ENCODE results near the gene MANBA. TPM values are rescaled to one million over a fixed set of nuclear protein-coding genes. Genes with fewer than 3 reads are reported as not detected.

Gene MANBA
- total RNA-seq, 2 experiments from 2014 or later = 10.2 to 10.7 TPM

- DNase-seq = no peak
- intact Hi-C loops (cut with micrococcal nuclease) = loop anchor here (5.0 kb wide), 1 partner anchor 217 kb away; the partner anchor contains the start of gene UBE2D3
- no peaks in the 10 kb centered on the region for H3K9me3 Mint-ChIP-seq
- peaks cover 82% of the 10 kb centered on the region for H3K36me3 Mint-ChIP-seq
- H3K4me1 Mint-ChIP-seq (ENCODE audit: low read depth) = peaks cover 85% of the 10 kb centered on the region
- no peak overlapping the region for H3K4me3 Mint-ChIP-seq
- H3K27ac Mint-ChIP-seq = peak overlapping the region; percentile 68
- CTCF ChIA-PET = interaction anchor here (0.6 to 1.7 kb wide), 4 partner anchors 15 to 382 kb away, joined by 3 to 4 read pairs (median 4); no protein-coding TSS in a partner anchor
- POLR2A ChIA-PET = interaction anchor here (1.1 kb wide), 1 partner anchor 25 kb away, joined by 3 read pairs; no protein-coding TSS in a partner anchor
- no peaks in the 10 kb centered on the region for H3K27me3 Mint-ChIP-seq
Observed at GRCh38 chr4:102610476-102610875, 150.3 kb downstream of the MANBA start.

- DNase-seq = no peak
- H3K36me3 Mint-ChIP-seq = peaks cover 83% of the 10 kb centered on the region
- ChIA-PET CTCF (interaction anchor here (0.9 to 1.7 kb wide), 2 partner anchors 14 to 399 kb away, joined by 3 to 4 read pairs; no protein-coding TSS in a partner anchor), POLR2A (interaction anchor here (1.1 kb wide), 1 partner anchor 24 kb away, joined by 3 read pairs; no protein-coding TSS in a partner anchor)
- H3K27me3 Mint-ChIP-seq = no peaks in the 10 kb centered on the region
- H3K27ac Mint-ChIP-seq = peak overlapping the region; percentile 31
- peaks cover 86% of the 10 kb centered on the region for H3K4me1 Mint-ChIP-seq (ENCODE audit: low read depth)
- intact Hi-C loops (cut with micrococcal nuclease) = loop anchor here (5.0 kb wide), 1 partner anchor 217 kb away; the partner anchor contains the start of gene UBE2D3
- no peaks in the 10 kb centered on the region for H3K9me3 Mint-ChIP-seq
- H3K4me3 Mint-ChIP-seq = no peak overlapping the region
Observed at GRCh38 chr4:102610007-102610406, 150.8 kb downstream of the MANBA start.

- DNase-seq = no peak
- Mint-ChIP-seq H3K4me3 (no peak overlapping the region), H3K27me3 (no peaks in the 10 kb centered on the region), H3K9me3 (no peaks in the 10 kb centered on the region), H3K4me1 (ENCODE audit: low read depth) (peaks cover 80% of the 10 kb centered on the region), H3K27ac (peak overlapping the region; percentile 79), H3K36me3 (peaks cover 82% of the 10 kb centered on the region)
- ChIA-PET CTCF (no interaction called here), POLR2A (no interaction called here)
- intact Hi-C loops (cut with micrococcal nuclease) = loop anchor here (1.0 kb wide), 1 partner anchor 9 kb away; no protein-coding TSS in a partner anchor
Observed at GRCh38 chr4:102608190-102608589, 152.6 kb downstream of the MANBA start.

GRCh38 chr4:102606846-102607450 is 153.8 kb downstream of the MANBA start:
- Mint-ChIP-seq H3K4me1 (ENCODE audit: low read depth) (peaks cover 68% of the 10 kb centered on the region), H3K36me3 (peaks cover 76% of the 10 kb centered on the region), H3K9me3 (no peaks in the 10 kb centered on the region), H3K27me3 (no peaks in the 10 kb centered on the region), H3K4me3 (no peak overlapping the region), H3K27ac (peak overlapping the region; percentile 64)
- DNase-seq = no peak
- intact Hi-C loops (cut with micrococcal nuclease) = no loop called here
- ChIA-PET CTCF (interaction anchor here (0.7 kb wide), 1 partner anchor 217 kb away, joined by 3 read pairs; no protein-coding TSS in a partner anchor), POLR2A (no interaction called here)

GRCh38 chr4:102606261-102606660 is 154.5 kb downstream of the MANBA start:
- Mint-ChIP-seq H3K27ac (no peak overlapping the region), H3K4me1 (ENCODE audit: low read depth) (peaks cover 61% of the 10 kb centered on the region), H3K9me3 (no peaks in the 10 kb centered on the region), H3K27me3 (no peaks in the 10 kb centered on the region), H3K36me3 (peaks cover 76% of the 10 kb centered on the region), H3K4me3 (no peak overlapping the region)
- DNase-seq = no peak
- ChIA-PET CTCF (no interaction called here), POLR2A (interaction anchor here (1.2 kb wide), 1 partner anchor 105 kb away, joined by 3 read pairs; the partner anchor contains the start of gene NFKB1)
- intact Hi-C loops (cut with micrococcal nuclease) = no loop called here

GRCh38 chr4:102604222-102604940 is 156.4 kb downstream of the MANBA start:
- DNase-seq = no peak
- H3K4me1 Mint-ChIP-seq (ENCODE audit: low read depth) = peaks cover 60% of the 10 kb centered on the region
- H3K36me3 Mint-ChIP-seq = peaks cover 74% of the 10 kb centered on the region
- H3K27me3 Mint-ChIP-seq = no peaks in the 10 kb centered on the region
- H3K27ac Mint-ChIP-seq = no peak overlapping the region
- no peaks in the 10 kb centered on the region for H3K9me3 Mint-ChIP-seq
- ChIA-PET CTCF (no interaction called here), POLR2A (no interaction called here)
- H3K4me3 Mint-ChIP-seq = no peak overlapping the region
- intact Hi-C loops (cut with micrococcal nuclease) = no loop called here

GRCh38 chr4:102601586-102602227 is 159.1 kb downstream of the MANBA start:
- H3K36me3 Mint-ChIP-seq = peaks cover 77% of the 10 kb centered on the region
- H3K9me3 Mint-ChIP-seq = no peaks in the 10 kb centered on the region
- DNase-seq = no peak
- ChIA-PET CTCF (interaction anchor here (1.3 kb wide), 1 partner anchor 19 kb away, joined by 3 read pairs; no protein-coding TSS in a partner anchor), POLR2A (no interaction called here)
- H3K4me1 Mint-ChIP-seq (ENCODE audit: low read depth) = peaks cover 64% of the 10 kb centered on the region
- H3K4me3 Mint-ChIP-seq = no peak overlapping the region
- H3K27me3 Mint-ChIP-seq = no peaks in the 10 kb centered on the region
- H3K27ac Mint-ChIP-seq = no peak overlapping the region
- intact Hi-C loops (cut with micrococcal nuclease) = no loop called here

GRCh38 chr4:102600689-102601088 is 160.1 kb downstream of the MANBA start:
- intact Hi-C loops (cut with micrococcal nuclease) = no loop called here
- Mint-ChIP-seq H3K4me3 (no peak overlapping the region), H3K27ac (no peak overlapping the region), H3K27me3 (no peaks in the 10 kb centered on the region), H3K9me3 (no peaks in the 10 kb centered on the region), H3K36me3 (peaks cover 80% of the 10 kb centered on the region), H3K4me1 (ENCODE audit: low read depth) (peaks cover 68% of the 10 kb centered on the region)
- POLR2A ChIA-PET = no interaction called here
- DNase-seq = no peak
- CTCF ChIA-PET = interaction anchor here (1.3 kb wide), 1 partner anchor 20 kb away, joined by 3 read pairs; no protein-coding TSS in a partner anchor

- intact Hi-C loops (cut with micrococcal nuclease) = loop anchor here (1.0 to 2.0 kb wide), 4 partner anchors 8 to 49 kb away; no protein-coding TSS in a partner anchor
- H3K27ac Mint-ChIP-seq = peak overlapping the region; percentile 25
- POLR2A ChIA-PET = interaction anchor here (0.6 to 1.3 kb wide), 2 partner anchors 20 to 74 kb away, joined by 3 read pairs; no protein-coding TSS in a partner anchor
Observed at GRCh38 chr4:102599886-102600285, 160.9 kb downstream of the MANBA start.

GRCh38 chr4:102599455-102599854 is 161.3 kb downstream of the MANBA start:
- DNase-seq = no peak
- Mint-ChIP-seq H3K9me3 (no peaks in the 10 kb centered on the region), H3K27ac (peak overlapping the region; percentile 89), H3K27me3 (no peaks in the 10 kb centered on the region), H3K36me3 (peaks cover 78% of the 10 kb centered on the region), H3K4me1 (ENCODE audit: low read depth) (peaks cover 68% of the 10 kb centered on the region), H3K4me3 (no peak overlapping the region)
- CTCF ChIA-PET = interaction anchor here (0.8 to 1.5 kb wide), 5 partner anchors 13 to 28 kb away, joined by 3 read pairs; no protein-coding TSS in a partner anchor
- POLR2A ChIA-PET = interaction anchor here (0.6 to 1.3 kb wide), 3 partner anchors 13 to 74 kb away, joined by 3 read pairs; no protein-coding TSS in a partner anchor
- intact Hi-C loops (cut with micrococcal nuclease) = loop anchor here (1.0 to 2.0 kb wide), 4 partner anchors 9 to 48 kb away; no protein-coding TSS in a partner anchor

More at GRCh38 chr4:102599886-102600285, 160.9 kb downstream of the MANBA start:
- CTCF ChIA-PET = interaction anchor here (0.8 to 1.5 kb wide), 5 partner anchors 13 to 28 kb away, joined by 3 read pairs; no protein-coding TSS in a partner anchor
- H3K27me3 Mint-ChIP-seq = no peaks in the 10 kb centered on the region
- no peak overlapping the region for H3K4me3 Mint-ChIP-seq
- DNase-seq = no peak
- peaks cover 78% of the 10 kb centered on the region for H3K36me3 Mint-ChIP-seq
- H3K4me1 Mint-ChIP-seq (ENCODE audit: low read depth) = peaks cover 67% of the 10 kb centered on the region
- no peaks in the 10 kb centered on the region for H3K9me3 Mint-ChIP-seq

- no peaks in the 10 kb centered on the region for H3K9me3 Mint-ChIP-seq
- ChIA-PET CTCF (interaction anchor here (0.8 to 1.9 kb wide), 6 partner anchors 12 to 27 kb away, joined by 3 to 6 read pairs (median 3); no protein-coding TSS in a partner anchor), POLR2A (interaction anchor here (0.6 to 1.3 kb wide), 3 partner anchors 14 to 73 kb away, joined by 3 read pairs; no protein-coding TSS in a partner anchor)
- no peaks in the 10 kb centered on the region for H3K27me3 Mint-ChIP-seq
- peak overlapping the region; percentile 89 for H3K27ac Mint-ChIP-seq
- intact Hi-C loops (cut with micrococcal nuclease) = loop anchor here (1.0 to 2.0 kb wide), 5 partner anchors 9 to 48 kb away; no protein-coding TSS in a partner anchor
- peaks cover 78% of the 10 kb centered on the region for H3K36me3 Mint-ChIP-seq
- peak; percentile 38 for DNase-seq
- peak overlapping the region; percentile 20 for H3K4me3 Mint-ChIP-seq
- peaks cover 70% of the 10 kb centered on the region for H3K4me1 Mint-ChIP-seq (ENCODE audit: low read depth)
Observed at GRCh38 chr4:102598762-102599374, 161.9 kb downstream of the MANBA start.
